ENCODE data around the gene ZCCHC2.

The ZCCHC2 gene

DNA sequence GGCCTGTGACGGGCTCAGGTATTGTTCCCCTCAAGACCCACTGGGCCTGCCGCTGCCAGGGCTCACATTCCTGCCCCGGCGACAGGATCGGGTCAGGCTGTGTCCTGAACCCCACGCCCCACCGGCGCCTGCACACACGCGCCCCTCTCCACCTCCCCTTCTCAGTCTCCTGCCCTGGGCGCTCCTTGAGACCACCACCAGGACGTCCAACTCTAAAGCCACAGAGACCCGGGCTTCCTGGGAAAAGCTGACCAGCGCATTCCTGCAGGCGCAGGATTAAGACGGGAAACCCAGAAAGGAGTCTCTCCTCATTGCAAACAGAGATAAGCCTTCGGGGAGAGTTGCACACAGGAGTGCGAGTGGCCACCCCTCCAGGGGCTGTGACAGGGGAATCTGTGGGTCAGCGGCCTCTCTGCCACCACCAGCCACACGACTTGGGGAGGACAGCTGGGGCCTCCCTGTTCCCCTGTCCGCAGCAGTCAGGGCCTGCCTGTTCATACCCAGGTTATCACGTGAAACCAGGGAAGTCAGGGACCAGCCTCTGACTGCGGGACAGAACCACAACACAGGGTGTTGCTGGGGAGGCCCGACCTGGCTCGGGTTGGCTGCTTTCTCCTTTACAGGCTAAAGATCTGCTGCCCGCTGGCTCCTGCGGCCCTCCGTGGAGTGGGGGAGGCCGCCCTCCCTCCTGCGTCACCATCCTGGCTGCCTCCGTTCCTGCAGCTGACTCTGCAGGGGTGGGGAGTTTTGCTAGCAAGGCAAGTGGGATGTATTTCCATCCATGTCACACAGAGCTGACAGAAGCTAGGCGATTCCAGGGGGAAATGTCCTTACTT, 88.8 kb downstream of the ZCCHC2 start:
- DNase-seq, result no peak

- no peak for DNase-seq
Observed at GRCh38 chr18:62612289-62612645, 89.4 kb downstream of the ZCCHC2 start.

- DNase-seq, result no peak
Observed at GRCh38 chr18:62612776-62613175, 90.0 kb downstream of the ZCCHC2 start.

GRCh38 chr18:62614494-62614893, 91.7 kb downstream of the ZCCHC2 start:
- no peak for DNase-seq

DNA sequence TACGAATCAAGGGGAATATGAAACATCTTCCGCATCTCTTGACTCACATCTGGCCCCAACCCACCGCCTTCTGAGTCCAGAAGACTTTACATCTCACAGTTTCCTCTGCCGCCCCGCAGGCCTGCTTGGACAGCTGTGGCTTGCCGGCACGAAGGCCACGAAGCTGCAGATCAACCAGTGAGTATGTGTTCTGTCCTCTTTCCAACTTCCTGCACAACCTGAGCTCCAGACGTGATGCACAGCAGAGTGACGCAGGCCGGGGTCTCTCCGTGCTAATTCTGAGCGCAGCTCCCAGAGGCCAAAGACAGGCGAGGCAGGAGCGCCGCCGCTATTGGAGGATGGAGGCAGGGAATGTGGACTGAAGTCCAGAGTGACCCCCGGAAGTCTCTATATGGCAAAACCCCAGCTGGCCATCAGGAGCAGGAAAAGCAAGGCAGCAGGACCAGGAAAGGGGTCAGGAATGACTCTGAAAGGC, 93.5 kb downstream of the ZCCHC2 start:
- DNase-seq, result no peak

- DNase-seq, result no peak
Observed at GRCh38 chr18:62617793-62618591, 95.2 kb downstream of the ZCCHC2 start.

DNA sequence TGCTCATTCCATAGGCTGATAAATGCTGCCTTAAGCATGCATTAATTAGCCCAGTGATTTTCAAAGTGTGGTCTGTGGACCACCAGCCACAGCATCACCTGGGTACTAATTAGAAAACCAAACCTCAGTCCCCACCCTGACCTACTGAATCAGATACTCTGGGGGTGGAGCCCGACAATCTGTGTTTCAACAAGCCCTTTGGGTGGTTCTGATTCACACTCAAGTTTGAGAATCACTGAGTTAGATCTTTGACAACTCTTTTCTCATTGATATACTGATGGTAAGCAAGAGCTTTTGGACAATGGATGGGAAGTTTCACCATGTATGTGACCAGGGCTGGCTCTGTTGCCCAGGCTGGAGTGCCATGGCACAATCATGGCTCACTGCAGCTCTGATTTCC, 95.9 kb downstream of the ZCCHC2 start:
- no peak for DNase-seq

GRCh38 chr18:62621546-62621945, 98.7 kb downstream of the ZCCHC2 start:
- no peak for DNase-seq

DNA sequence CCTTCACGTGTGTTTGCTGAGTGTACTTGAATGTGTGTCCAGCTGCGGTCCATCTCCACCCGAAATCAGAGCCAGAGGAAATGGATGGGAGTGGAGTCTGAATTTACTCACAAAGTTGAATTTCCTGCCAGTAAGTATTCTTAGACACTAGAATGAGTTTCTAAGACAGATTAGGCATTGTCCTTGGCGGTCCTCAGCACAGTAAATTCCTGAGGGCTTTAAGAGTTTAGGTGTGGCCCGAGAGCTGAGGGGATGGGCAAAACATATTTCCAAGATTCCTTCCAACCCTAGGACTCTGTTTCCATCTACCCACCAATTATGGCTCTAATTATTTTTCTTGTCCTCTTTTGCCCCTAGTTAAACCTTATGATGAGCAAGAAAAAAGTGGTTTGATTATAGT, 102.2 kb downstream of the ZCCHC2 start:
- DNase-seq, result no peak

Measured in CD4-positive, alpha-beta T cell treated with Interleukin-6 for 4 hours (primary cell).